SIG-M5 treated with dmso at 0.1 percent for 504 hours (cell line): Measurements from ENCODE around the gene LMO7.
A peak's percentile ranks its signal among the peaks of the same experiment; 100 is the strongest.
"Not testable (repeated sequence)": the region's sequence is repeated elsewhere in the genome, so short reads cannot be mapped to it uniquely, and the experiment has no call there.

Source experiments
- DNase-seq: peaks from one replicate; lab custom pipeline; 2025; ENCODE audit not compliant: unreplicated experiment; lab: John Stamatoyannopoulos, UW

LMO7 gene

DNA sequence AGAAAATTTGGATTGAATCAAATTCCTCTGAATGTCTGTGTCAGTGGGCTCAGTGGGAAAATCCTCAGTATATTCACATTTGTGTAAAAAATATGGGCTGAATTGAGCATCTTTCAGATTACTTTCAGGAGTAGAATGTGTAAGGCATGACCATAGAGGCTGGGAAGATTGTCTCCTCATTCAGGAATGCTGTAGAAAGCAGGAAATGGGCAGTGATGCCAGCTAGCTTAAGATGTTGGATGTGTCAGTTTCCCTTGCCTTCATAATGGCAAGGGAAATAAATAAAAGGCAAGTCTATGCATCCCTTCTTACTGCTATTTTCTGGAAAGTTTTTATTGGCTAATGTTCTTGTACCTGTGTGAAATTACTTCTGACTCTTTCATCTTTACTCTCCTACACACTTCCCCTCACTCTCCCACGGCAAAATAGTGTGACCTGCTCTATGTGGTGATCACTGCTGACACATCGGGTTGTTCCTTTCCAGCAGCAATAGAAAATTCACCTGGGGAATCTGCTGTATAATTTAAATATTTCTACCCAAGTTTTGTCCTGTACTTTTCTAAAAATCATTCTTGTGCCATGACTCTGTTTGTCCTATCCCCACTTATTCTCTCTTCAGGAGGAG lies 103.2 kb downstream of the LMO7 start:
- no peak for DNase-seq

DNA sequence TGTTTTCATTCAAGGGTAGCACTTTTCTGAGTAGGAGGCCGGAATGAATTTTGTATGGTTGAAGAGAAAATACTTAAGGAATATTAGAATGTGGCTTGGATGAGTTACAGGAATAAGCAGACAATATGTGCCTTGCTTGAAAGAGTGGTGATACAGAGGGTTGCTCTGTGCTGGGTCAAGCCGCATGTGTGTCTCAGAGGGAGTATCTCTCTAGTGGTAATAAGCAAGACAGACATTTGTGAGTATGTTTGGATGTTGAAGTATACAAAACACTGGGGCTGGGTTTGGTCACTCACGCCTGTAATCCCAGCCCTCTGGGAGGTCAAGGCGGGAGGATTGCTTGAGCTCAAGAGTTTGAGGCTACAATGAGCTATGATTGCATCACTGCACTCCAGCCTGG lies 103.9 kb downstream of the LMO7 start:
- no peak for DNase-seq

DNA sequence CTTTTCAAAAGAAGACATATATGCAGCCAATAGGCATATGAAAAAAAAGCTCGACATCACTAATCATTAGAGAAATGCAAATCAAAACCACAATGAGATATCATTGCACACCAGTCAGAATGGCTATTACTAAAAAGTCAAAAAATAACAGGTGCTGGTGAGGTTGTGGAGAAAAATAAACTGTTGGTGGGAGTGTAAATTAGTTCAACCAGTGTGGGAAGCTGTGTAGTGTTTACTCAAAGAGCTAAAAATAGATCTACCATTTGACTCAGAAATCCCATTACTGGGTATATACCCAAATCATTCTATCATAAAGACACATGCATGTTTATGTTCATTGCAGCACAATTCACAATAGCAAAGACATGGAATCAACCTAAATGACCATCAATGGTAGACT lies 106.9 kb downstream of the LMO7 start:
- DNase-seq, result not testable (repeated sequence)

DNA sequence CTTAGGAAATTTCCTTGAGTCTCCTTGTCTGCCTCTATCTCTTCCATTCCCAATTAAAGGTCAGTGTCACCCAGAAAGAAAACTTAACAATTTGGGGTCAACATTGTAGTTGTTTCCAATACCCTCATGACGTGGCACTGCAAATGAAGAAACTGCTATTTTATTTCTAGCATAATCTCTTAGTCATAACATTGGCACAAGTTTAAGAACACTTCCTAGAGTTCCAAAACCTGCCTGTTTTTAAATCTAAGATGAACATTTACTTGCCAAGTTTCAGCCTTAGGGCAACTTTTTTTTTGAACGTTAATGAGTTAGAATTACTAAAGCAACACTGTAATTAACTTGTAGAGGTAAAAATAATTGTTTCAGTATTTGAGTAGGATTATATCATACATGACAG lies 108.0 kb downstream of the LMO7 start:
- DNase-seq, result no peak

DNA sequence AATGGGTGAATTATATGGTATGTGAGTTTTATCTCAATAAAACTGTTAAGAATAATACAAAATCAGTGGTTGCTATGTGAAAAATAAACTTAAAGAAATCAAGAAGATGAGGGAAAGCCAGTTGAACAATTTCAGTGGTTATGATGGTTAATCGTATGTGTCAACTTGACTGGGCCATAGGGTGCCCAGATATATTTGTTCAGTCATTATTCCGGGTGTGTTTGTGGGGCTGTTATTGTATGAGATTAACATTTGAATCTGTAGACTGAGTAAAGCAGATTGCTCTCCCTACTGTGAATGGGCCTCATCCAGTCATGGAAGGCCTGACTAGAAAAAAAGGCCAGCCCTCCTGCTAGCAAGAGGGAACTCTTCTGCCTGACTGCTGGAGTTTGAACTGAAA lies 109.3 kb downstream of the LMO7 start:
- no peak for DNase-seq

DNA sequence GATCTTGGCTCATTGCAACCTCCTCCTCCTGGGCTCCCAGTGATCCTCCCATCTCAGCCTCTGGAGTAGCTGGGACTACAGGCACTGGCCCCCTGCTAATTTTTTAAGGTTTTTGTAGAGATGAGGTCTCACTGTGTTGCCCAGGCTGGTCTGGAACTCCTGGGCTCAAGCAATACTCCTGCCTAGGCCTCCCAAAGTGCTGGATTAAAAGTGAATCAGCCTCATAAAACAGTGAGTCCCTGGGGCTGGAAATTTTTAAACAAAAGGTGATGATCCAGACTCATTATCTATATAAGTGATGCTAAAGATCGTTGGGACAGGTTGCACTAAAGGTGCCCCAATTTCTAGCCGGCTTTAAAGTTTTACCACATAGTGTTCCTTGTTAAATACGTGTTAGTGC lies 112.7 kb downstream of the LMO7 start:
- no peak for DNase-seq

DNA sequence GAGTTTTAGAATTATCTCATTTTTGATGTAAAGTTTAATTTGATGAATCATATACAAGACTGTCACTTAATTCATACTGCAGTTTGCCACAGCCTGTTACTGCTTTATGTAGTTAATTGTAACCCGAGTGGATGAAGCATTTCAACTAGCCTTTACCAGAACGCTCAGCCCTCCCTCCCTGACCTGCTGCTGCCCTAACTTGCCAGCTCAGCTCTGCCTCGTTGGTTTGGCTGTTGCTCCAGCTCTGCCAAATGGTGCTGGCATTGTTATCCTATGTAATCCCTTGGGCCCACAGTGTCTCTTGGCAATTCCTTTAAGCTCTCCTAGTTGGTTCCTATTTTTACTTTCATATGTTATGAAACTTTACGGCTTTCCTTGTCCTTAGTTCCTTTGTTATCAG lies 113.3 kb downstream of the LMO7 start:
- DNase-seq, result no peak

DNA sequence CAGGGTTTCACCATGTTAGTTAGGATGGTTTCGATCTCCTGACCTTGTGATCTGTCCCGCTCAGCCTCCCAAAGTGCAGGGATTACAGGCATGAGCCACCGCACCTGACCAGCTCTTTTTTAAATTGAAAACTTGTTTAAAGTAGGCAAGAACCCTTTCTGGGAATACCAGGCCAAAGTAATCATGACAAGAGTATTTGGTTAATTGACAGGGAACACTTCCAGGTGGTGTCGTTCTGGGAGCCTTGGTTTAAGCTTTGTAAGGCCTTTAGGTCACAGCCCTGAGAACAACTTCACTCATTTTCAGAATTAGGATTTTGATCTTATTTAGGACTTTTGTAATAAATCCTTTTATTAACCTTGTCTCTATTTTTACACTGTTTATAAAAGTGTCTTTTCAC lies 115.2 kb downstream of the LMO7 start:
- DNase-seq, result no peak

DNA sequence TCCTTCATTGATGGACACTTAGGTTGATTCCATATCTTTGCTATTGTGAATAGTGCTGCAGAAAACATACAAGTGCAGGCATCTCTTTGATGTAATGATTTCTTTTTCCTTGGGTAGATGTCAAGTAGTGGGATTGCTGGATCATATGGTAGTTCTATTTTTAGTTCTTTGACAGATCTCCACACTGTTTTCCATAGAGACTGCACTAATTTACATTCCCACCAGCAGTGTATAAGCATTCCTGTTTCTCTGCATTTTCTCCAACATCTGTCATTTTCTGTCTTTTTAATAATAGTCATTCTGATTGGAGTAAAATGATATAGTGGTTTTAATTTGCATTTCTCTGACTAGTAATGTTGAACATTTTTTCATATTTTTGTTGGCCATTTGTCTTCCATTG lies 116.7 kb downstream of the LMO7 start:
- no peak for DNase-seq

DNA sequence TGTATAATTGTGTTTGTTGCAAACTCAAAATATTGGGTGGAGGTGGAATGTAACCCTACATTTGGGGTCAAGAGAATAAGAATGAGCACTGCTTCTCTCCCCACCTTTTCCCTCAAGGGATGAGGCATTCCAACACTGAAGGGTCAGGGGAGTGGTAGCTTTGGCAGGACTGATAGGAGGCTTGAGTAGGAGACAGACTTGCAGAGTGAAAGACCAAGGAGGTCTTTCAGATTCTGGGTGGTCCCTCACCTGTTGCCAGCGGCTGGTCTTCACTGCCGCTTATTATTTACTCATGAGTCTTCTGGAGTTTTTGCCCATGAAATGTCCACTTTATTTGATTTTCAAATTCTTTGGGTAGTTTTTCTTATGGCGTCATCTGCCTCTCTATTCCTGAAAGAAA lies 118.8 kb downstream of the LMO7 start:
- no peak for DNase-seq

DNA sequence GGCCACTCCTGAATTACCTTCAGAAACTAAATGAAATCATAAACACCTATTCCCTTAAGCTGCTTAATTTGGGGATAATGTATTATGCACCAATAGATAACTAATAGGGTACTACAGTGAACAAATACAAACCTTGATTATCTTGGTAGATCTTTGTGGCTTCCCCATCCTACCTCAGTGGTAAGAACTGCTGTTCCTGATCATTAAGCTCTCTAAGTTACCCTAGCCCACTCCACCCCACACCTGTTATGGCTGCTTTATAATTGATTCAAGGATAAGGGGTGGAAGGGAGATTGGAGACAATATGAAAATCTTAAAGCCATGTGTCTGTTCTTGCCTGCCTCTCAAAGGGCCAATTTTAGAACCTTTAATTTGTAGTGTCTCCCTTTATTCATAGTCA lies 121.2 kb downstream of the LMO7 start:
- no peak for DNase-seq

DNA sequence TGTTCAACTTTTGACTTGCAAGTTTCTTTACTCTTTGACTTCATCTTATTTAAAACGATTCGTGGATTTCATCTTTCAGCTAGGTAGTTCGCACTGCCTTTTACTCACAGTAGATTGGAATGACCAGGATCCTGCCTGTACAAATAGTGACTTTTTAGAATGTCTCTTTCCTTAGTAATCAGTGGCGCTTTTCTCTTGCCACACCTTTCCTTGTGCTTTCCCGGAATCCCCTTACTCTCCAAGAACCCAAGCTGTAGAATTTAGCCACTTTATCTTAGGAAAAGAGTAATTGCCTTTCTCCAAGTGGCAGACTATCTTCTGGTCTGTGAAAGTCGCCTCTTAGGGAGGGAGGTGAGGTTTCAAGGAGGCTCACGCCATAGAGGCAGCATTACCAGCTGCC lies 123.4 kb downstream of the LMO7 start:
- no peak for DNase-seq

DNA sequence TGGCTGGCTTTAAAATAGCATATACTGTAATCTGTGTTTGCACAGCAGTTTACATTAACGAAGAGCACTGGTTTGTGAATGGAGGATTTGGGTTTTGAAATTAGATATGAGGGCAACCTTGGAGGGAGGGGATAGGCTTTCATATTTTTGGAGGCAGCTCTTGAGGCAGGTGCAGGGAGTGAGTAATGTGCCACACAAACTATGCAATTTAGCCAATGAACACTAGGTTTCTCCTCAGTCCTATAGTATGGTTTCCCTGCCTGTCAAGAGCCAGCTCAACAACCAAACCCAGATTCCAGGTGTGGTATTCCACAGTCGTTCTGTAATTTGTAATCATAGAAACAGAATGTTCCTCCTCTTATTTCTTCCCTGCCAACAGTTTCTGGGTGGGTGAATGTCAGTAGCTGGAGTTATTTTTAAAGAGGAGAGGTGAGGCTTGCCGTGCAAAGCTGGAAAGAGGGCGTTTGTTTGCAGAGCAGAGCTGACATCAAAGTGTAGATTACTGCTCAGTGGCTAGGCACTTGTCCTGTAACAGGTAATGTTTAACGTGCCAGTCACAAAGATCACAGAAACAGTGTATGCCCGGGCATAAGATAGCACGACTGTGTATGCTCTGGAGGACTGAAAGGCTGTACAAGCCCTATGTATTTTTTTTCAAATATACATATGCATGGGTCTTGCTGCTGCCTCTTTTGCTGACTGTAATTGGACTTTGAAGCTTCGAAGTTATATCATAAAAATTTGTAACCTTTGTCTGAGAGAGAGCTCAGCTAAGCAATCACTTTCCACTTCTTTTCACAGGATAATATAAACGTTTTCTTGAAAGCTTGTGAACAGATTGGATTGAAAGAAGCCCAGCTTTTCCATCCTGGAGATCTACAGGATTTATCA lies 124.2 kb downstream of the LMO7 start:
- DNase-seq, result peak; percentile 9

DNA sequence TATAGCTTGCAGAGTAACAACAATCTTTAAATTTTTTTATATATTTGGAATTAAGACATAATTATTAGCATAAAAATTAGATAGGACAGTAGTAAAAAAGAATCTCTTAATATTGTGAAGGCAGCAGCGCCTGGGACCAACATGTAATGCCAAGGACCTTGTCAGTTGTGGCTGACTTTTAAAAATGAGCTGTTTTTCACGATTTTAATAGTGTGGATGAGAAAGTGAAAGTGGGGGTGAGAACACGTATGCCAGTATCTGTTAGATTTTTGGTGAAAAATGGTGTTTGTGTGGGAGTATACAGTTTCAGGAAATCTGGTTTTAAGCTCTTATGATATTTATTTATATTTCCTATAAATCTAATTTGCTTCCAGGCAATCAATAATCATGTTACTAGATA lies 125.2 kb downstream of the LMO7 start:
- no peak for DNase-seq

DNA sequence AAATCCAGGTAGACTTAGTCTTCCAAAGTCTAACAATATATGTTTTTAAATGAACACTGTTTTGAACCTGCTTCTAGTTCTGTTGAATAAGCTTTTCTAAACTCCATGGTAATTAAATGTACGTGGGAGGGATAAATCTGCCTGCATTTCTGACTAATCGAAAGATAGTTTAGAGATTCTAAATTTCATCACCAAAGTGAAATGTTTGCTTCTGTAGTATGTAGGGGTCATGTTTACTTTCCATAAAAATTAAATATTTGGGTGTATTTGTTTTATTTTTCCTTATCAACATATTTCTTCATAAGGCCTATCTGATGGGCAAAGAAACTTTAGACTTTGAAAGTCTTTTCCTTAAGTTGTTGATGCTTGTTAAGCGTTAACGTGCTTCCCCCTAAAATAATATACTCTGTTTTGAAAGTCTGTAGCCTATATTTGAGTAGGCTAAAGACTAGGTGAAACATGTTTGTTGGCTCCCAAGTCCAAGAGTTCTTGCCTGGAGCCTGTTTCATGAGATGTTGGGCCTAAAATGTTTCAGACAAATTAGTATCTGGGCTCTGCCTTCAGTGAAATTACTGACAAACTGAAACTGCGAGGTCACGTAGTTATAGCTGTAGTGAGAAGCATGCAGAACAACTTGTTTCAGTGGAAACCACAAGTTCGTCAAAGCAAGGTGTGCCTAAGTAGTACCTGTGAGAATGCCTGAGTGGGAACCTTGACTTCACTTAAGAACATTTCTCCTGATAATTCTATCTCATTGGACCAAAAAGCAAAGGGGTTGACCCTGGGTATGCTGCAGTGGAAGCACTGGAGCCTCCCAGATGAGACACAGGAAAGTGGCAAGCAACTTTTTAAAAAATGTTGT lies 126.2 kb downstream of the LMO7 start:
- DNase-seq, result no peak

DNA sequence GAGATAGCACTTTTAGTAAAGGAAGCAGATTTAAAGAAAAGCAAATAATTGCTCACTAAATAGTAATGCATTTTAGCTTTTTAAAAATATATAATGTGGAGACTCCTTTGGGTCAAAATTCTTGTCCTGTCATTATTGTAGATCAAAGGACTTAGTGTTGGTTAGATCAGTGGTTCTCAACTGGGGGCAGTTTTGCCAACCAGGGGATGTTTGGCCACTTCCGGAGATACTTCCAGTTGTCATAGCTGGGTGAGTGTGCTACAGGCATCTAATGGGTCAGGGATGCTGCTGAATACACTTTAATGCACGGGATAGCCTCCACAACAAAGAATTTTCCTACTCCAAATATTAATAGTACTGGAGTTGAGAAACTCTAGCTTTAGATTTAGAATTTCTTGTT lies 126.8 kb downstream of the LMO7 start:
- no peak for DNase-seq

DNA sequence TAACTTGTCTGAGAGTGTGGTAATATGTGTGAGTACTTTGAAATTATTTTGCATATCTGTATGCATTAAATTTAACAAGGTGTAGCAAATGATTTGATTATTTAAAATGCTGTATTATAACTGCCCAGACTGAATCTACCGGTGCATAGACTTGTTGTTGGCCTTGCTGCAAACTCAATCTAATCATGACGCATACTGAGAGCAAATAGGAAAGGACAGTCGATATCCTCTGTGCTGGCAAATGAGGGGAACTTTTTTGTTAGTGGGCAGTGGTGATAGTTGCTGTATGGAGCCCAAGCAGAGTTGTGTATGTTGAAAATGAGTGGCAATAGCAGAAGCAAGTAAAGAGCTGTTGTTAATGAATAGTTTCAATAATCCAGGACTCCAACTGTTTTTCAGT lies 127.4 kb downstream of the LMO7 start:
- no peak for DNase-seq

DNA sequence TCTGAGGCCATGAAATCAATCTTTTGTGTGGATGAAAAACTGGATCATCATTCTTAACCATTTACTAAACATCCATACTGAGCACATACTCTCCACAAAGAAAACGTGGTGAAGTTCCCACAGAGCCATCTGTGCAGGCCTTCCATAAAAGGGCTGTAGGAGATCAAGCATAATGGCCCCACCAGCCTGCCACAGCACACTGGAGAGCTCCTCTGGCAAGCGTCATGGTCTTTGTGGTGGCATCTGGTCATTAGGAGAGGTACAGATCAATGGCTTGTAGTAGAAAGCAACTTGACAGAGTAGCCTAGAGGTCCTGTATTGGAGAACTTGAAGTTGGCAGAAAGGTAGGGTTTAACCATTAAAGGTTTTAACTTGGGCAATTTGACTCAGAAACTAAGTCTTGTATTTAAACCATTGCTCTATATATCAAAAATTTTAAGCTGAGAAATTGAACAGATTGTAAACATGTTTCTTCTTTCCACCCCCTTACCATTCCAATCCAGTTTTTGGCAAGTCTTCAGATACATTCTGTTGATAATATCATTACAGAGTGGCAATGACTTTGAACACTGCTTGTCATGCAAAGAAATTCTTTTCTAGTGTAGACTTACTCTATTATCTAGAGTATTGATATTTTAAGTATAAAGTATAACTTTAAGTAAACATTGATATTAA lies 128.3 kb downstream of the LMO7 start:
- DNase-seq, result no peak

DNA sequence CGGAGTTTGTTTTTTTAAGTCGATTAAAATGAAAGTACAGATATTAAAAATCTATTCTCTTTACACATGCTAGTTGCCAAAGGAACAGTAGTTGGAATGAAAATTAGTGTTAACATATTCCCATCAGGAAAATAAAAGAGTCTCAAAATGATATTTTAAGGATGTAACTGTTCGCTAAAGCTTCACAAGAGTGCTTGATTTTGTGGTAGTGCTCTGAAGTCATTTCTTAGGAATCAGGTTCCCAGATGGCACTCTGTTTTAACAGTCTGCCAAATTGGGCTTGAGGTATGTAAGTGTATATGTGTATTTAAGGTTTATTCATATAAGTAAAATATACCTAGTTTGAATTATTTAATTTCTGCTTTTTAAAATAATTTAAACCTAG lies 128.8 kb downstream of the LMO7 start:
- no peak for DNase-seq

DNA sequence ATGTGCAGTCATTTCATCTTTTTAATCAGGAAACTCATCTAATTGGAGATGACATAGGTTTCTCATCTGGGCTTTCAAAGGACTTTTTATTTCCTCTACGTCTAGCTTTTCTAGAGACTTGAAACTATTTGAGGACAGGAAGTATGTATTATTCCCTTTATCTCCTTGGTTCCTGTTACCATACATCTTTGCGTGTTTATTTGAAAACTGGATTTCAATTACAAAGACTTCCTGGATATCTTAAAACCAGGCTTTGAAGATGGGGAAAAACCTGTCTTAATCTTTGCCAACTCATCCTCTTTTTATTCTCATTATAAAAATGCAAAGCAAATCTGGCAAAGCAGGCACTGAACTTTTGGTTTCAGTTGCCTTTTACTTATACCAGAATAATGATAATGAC lies 130.5 kb downstream of the LMO7 start:
- no peak for DNase-seq

DNA sequence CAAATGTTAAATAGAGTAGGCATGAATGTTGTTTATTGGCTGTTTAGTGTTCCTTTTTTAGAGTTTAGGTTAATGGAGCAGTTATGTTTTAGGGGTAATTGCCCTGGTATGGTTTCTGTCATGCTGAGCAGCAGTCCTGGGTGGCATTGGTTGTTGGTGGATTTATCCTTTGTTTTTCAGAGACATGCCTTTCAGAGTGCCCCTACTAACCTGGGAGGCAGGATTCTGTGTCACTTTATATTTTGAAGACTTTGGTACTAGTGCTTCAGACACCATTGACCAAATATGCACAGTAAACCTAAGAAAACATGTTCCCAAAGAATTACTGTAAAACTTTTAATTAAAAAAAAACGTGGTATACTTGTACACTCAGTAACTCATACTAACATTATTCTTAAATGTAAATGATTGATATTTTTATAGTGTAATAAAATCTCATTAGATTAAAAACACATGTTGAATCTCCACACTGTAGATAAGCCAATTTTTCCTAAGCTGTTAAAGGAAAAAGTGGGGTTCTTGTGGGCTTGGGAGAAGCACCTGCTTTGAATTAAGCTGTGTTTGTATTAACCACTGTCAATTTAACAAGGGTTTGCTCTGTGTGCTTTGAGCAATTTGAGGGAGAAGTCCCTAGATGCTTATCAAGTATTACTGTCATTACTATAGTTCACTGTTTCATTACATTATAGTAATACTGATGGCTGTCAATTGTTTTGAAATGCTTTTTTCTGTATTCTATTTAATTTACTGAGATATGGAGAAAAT lies 133.2 kb downstream of the LMO7 start:
- no peak for DNase-seq
